NT2/D1 (cell line): ENCODE data around the gene SPINDOC.

Source experiments
- DNase-seq: peaks from one replicate; pipeline ENCODE4 v3.0.0-alpha.2; 2011; ENCODE audit warnings: low read depth, low spot score
- H3K27me3 ChIP-seq: 2 replicates; pipeline ENCODE4 v1.6.0; 2011; ENCODE audit warnings: mild to moderate bottlenecking; ENCODE audit not compliant: insufficient read length, insufficient read depth
- H3K36me3 ChIP-seq: 2 replicates; pipeline ENCODE4 v1.6.1; 2011; ENCODE audit warnings: mild to moderate bottlenecking, low read length, mixed read lengths; ENCODE audit not compliant: insufficient read depth, insufficient read length
- H3K4me1 ChIP-seq: 2 replicates; pipeline ENCODE4 v1.5.1; 2011; ENCODE audit not compliant: insufficient read depth, insufficient read length
- H3K4me3 ChIP-seq: 2 replicates; pipeline ENCODE4 v1.5.1; 2011; ENCODE audit warnings: low read depth; ENCODE audit not compliant: insufficient read length
- H3K9ac ChIP-seq: 2 replicates; pipeline ENCODE4 v1.6.0; 2011; ENCODE audit warnings: low read depth; ENCODE audit not compliant: insufficient read length
- H3K9me3 ChIP-seq: 2 replicates; pipeline ENCODE4 v1.5.1; 2011; ENCODE audit warnings: mild to moderate bottlenecking, low read length; ENCODE audit not compliant: insufficient read depth
- SUZ12 ChIP-seq: IDR thresholded peaks from 2 replicates; pipeline ENCODE4 v1.6.1; 2011; ENCODE audit not compliant: insufficient read length, insufficient read depth; ENCODE audit errors: extremely low read depth
- YY1 ChIP-seq: IDR thresholded peaks from 2 replicates; pipeline ENCODE4 v1.6.1; 2011; ENCODE audit not compliant: insufficient read length, insufficient read depth
- ZNF274 ChIP-seq: IDR thresholded peaks from 2 replicates; pipeline ENCODE4 v1.6.1; 2011; ENCODE audit warnings: mild to moderate bottlenecking, low read depth, low read length

The SPINDOC gene

DNA sequence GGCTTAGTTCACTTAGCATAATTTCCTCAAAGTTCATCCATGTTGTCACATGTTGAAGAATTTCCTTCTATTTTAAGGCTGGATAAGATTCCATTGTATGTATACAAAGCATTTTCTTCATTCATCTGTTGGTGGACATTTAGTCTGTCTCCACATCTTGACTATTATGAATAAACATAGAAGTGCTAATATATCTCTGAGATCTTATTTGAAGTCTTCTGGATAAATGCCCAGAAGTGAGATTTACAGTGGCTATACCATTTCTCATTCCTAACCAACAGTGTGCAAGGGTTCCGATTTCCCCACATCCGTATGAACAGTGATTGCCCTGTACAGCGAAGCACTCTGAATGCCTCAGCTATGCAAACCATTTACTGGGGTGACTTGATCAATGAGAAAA is 38.1 kb upstream of the SPINDOC start:
- H3K4me1 ChIP-seq = peaks cover 3% of the 10 kb centered on the region
- H3K27me3 ChIP-seq = peaks cover 14% of the 10 kb centered on the region
- H3K9ac ChIP-seq = no peak overlapping the region
- no peaks in the 10 kb centered on the region for H3K36me3 ChIP-seq
- no peak for DNase-seq
- no peaks in the 10 kb centered on the region for H3K9me3 ChIP-seq
- no peak for TF ChIP-seq ZNF274
- no peak for TF ChIP-seq SUZ12
- no peak for TF ChIP-seq YY1
- H3K4me3 ChIP-seq = no peak overlapping the region

DNA sequence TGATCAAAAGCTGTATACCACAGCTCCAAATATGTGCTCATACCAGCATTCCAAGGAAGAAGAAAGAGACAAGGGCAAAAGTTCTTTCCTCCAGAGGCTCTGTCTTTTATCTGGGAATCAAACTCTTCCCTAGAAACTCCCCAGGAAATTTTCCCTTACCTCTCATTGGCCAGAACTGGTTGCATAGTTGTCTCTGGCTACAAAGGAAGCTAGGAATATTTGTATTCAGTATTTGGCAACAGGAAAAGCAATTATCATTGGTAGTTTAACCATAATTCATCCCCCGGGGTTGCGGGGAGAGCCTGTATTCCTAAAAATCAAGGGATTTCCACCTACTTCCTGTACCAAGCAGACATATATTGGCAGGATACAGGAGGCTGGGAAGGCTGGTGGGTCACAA is 34.2 kb upstream of the SPINDOC start:
- H3K9ac ChIP-seq = no peak overlapping the region
- DNase-seq = no peak
- no peaks in the 10 kb centered on the region for H3K4me1 ChIP-seq
- TF ChIP-seq YY1 = no peak
- TF ChIP-seq ZNF274 = no peak
- no peak for TF ChIP-seq SUZ12
- no peaks in the 10 kb centered on the region for H3K36me3 ChIP-seq
- H3K27me3 ChIP-seq = no peaks in the 10 kb centered on the region
- no peak overlapping the region for H3K4me3 ChIP-seq
- H3K9me3 ChIP-seq = no peaks in the 10 kb centered on the region

DNA sequence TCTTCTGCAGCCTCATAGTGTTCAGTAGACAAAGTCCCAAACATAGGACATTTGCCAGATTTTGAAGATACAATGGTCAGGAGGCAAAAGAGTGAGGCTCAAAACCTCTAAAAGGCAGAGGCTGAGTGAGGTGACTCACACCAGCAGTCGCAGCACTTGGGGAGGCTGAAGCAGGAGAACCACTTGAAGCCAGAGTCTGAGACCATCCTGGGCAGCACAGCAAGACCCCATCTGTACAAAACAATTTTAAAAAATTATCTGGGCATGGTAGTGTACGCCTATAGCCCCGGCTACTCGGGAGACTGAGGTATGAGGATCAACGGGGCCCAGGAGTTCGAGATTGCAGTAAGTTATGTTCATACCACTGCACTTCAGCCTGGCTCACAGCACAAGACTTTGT is 30.5 kb upstream of the SPINDOC start:
- DNase-seq = no peak
- no peaks in the 10 kb centered on the region for H3K9me3 ChIP-seq
- H3K27me3 ChIP-seq = no peaks in the 10 kb centered on the region
- H3K4me3 ChIP-seq = no peak overlapping the region
- no peak overlapping the region for H3K9ac ChIP-seq
- no peaks in the 10 kb centered on the region for H3K4me1 ChIP-seq
- no peaks in the 10 kb centered on the region for H3K36me3 ChIP-seq
- TF ChIP-seq YY1 (no peak), SUZ12 (no peak), ZNF274 (no peak)

DNA sequence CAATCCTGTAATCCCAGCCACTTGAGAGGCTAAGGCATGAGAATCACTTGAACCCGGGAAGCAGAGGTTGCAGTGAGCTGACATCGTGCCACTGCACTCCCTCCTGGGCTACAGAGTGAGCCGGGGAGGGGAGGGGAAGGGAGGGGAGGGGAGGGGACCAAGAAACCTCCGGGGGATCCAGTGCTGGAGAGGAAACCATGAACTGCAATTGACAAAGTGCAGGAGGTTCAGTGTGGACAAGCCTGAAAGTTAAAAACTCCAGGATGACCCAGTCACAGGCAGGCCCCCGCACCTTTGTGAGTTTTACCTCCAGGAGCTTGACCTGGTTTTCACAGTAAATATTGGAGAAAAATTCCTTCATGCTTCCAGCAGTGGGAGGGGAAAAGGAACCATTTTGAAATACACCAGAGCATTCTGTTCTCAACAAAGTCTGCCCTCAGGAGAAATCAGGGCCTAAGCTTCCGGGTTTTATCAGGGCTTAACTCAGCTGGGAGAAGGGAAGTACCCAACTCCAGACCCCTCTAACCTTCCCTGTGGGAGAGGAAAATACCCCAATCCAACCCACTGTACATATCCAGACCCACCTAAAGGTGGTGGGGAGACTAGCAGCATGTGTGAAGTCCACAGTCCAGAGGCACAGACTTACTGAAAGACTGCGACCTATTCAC is 29.2 kb upstream of the SPINDOC start:
- Histone ChIP-seq H3K4me3 (no peak overlapping the region), H3K27me3 (no peaks in the 10 kb centered on the region), H3K9me3 (no peaks in the 10 kb centered on the region), H3K36me3 (no peaks in the 10 kb centered on the region), H3K4me1 (no peaks in the 10 kb centered on the region), H3K9ac (peak overlapping the region; percentile 17)
- TF ChIP-seq SUZ12 (no peak), ZNF274 (no peak), YY1 (no peak)
- DNase-seq = no peak

DNA sequence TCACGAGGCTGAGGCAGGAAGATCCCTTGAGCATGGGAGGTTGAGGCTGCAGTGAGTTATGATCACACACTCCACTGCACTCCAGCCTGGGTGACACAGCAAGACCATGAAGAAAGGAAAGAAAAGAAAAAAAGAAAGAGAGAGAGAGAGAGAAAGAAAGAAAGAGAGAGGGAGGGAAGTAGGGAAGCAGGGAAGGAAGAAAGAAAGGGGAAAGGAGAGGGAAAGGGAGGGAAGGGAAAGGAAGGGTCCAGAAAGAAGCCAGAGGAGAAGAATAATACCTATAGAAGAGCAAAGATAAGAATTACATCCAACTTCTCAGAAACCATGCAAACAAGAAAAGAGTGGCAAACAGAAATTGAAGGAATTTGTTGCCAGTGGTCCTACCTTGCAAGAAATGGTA is 27.4 kb upstream of the SPINDOC start:
- no peaks in the 10 kb centered on the region for H3K4me1 ChIP-seq
- H3K27me3 ChIP-seq = no peaks in the 10 kb centered on the region
- no peak overlapping the region for H3K9ac ChIP-seq
- no peak overlapping the region for H3K4me3 ChIP-seq
- peaks cover 3% of the 10 kb centered on the region; the same call in 1 of the 2 replicates for H3K9me3 ChIP-seq
- TF ChIP-seq YY1 (no peak), SUZ12 (no peak), ZNF274 (no peak)
- DNase-seq = no peak
- no peaks in the 10 kb centered on the region for H3K36me3 ChIP-seq

DNA sequence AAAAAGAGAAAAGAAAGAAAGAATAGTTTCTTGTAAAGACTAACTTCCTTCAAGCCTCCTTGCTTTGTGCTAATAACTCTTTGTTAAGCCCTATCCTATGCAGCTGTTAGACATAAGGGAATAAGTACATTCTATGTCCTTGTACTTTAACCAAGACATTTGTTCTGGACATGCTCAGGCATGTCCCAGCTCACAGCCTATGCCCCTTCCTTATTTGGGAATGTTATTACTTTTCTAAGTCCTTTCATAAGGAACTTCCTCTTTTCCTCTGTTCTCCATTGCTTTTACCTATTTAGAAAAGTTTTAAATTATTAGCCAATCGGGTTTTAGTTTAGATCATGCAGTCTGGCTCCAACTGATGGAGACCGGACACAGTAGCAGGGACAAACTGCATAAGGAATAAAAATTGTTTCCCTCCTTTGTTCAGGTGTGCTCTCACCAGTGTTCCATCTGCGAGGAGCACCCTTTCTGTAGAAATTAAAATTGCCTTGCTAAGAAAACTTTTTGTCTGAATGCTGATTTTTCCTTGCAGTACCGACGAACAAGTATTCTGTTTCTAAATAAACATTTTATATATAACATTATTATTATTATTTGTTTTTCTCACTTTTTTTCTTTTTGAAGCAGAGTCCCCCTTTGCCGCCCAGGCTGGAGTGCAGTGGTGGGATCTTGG is 21.6 kb upstream of the SPINDOC start:
- no peak overlapping the region for H3K9ac ChIP-seq
- peaks cover 22% of the 10 kb centered on the region for H3K9me3 ChIP-seq
- no peaks in the 10 kb centered on the region for H3K27me3 ChIP-seq

DNA sequence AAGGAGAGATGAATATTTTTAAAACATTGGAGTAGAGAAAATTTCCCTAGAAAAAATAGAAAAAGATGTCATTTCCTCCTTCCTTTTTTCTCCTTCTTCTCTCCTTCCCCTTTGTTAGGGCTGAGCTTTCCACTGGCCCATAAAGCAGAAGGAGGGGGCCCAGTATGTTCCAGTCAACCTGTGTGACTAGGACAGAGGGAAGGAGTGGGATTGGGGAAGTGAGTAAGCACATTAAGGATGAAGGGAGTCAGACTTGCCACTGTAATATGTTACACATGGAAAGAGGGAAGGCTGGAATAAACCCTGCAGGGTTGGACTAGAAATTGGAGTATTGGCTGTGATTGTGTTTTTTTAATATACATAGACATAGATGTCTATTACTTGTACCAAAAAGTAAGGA is 20.1 kb upstream of the SPINDOC start:
- no peak for DNase-seq
- H3K36me3 ChIP-seq = no peaks in the 10 kb centered on the region
- H3K9me3 ChIP-seq = peaks cover 22% of the 10 kb centered on the region
- H3K4me3 ChIP-seq = no peak overlapping the region
- H3K27me3 ChIP-seq = no peaks in the 10 kb centered on the region
- H3K9ac ChIP-seq = no peak overlapping the region
- TF ChIP-seq ZNF274 (no peak), YY1 (no peak), SUZ12 (no peak)
- no peaks in the 10 kb centered on the region for H3K4me1 ChIP-seq

More for the DNA sequence above, 21.6 kb upstream of the SPINDOC start:
- DNase-seq = no peak
- no peaks in the 10 kb centered on the region for H3K4me1 ChIP-seq
- H3K36me3 ChIP-seq = no peaks in the 10 kb centered on the region
- TF ChIP-seq YY1 = no peak
- TF ChIP-seq ZNF274 = no peak
- TF ChIP-seq SUZ12 = no peak
- H3K4me3 ChIP-seq = no peak overlapping the region

DNA sequence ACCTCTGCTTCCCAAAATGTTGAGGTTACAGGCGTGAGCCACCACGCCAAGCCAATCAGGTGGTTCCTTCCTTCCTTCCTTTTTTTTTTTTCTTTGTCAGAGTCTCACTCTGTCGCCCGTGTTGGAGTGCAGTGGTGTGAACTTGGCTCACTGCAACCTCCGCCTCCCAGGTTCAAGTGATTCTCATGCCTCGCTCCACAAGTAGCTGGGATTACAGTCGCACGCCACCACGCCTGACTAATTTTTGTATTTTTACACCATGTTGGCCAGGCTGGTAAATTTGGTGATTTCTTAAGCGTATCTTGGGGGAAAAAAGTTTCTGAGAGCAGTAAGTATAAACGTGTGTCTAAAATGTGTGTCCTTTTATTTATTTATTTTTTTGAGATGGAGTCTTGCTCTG is 18.2 kb upstream of the SPINDOC start:
- Histone ChIP-seq H3K27me3 (no peaks in the 10 kb centered on the region), H3K36me3 (no peaks in the 10 kb centered on the region), H3K9ac (no peak overlapping the region), H3K4me1 (no peaks in the 10 kb centered on the region), H3K9me3 (peaks cover 22% of the 10 kb centered on the region), H3K4me3 (no peak overlapping the region)
- DNase-seq = no peak
- TF ChIP-seq YY1 (no peak), SUZ12 (no peak), ZNF274 (no peak)
